H1 (cell line): ENCODE data around the gene LHCGR. TPM values are rescaled to one million over a fixed set of nuclear protein-coding genes. Genes with fewer than 3 reads are reported as not detected.

Source experiments
- CTCF ChIA-PET: fragments of 300-600 bp; sonication (Branson Sonifier 250); formaldehyde crosslinking; loops from one replicate; lab custom pipeline; 2021; ENCODE audit not compliant: partially characterized antibody; lab: Charles Lee
- POLR2A ChIA-PET: fragments of 300-600 bp; sonication (Branson Sonifier 250); formaldehyde crosslinking; loops from one replicate; lab custom pipeline; 2021; ENCODE audit warnings: inconsistent platforms; ENCODE audit not compliant: partially characterized antibody; lab: Charles Lee
- DNase-seq, 2 experiments: peaks; one replicate each; pipeline versions ENCODE4 v3.0.0 to v3.0.0-alpha.2; 2010 to 2022; ENCODE audit warnings: low spot score in 2 of 2, low read depth in 1 of 2, mixed read lengths in 1 of 2
- FAIRE-seq: peaks from 2 replicates; lab custom pipeline; 2011; peaks lifted over from hg19 to GRCh38; lab: Jason Lieb, UNC
- H2AFZ ChIP-seq: 2 replicates; pipeline ENCODE4 v1.8.1; 2012; ENCODE audit warnings: low read length, inconsistent platforms
- H2AK5ac ChIP-seq: 2 replicates; pipeline ENCODE4 v1.6.1; 2013; ENCODE audit warnings: low read depth, low read length
- H2BK120ac ChIP-seq: replicated peaks from 2 replicates; pipeline ENCODE3; 2013; ENCODE audit warnings: low read depth, low read length, inconsistent platforms
- H2BK12ac ChIP-seq: 2 replicates; pipeline ENCODE4 v1.6.1; 2013; ENCODE audit warnings: low read depth, low read length
- H2BK15ac ChIP-seq: 2 replicates; pipeline ENCODE4 v1.6.1; 2013; ENCODE audit warnings: low read length
- H2BK20ac ChIP-seq: 2 replicates; pipeline ENCODE4 v1.6.1; 2013; ENCODE audit warnings: low read length
- H2BK5ac ChIP-seq: 2 replicates; pipeline ENCODE4 v1.6.1; 2013; ENCODE audit warnings: low read depth, low read length
- H3K14ac ChIP-seq: 2 replicates; pipeline ENCODE4 v1.6.1; 2013; ENCODE audit warnings: inconsistent platforms; ENCODE audit not compliant: insufficient read length
- H3K18ac ChIP-seq: 2 replicates; pipeline ENCODE4 v1.6.1; 2013; ENCODE audit warnings: low read length; ENCODE audit errors: extremely low read depth
- H3K23ac ChIP-seq: 2 replicates; pipeline ENCODE4 v1.6.1; 2013; ENCODE audit warnings: inconsistent platforms; ENCODE audit not compliant: insufficient read length
- H3K23me2 ChIP-seq: 2 replicates; pipeline ENCODE4 v1.6.1; 2013; ENCODE audit warnings: low read depth, low read length
- H3K27ac ChIP-seq: 2 replicates; pipeline ENCODE4 v1.6.1; 2011; ENCODE audit warnings: low read depth, low read length, inconsistent platforms
- H3K27me3 ChIP-seq, 4 experiments: replicated peaks in 1 of 4; 1 replicate in 1 of 4; 2 replicates in 3 of 4; pipeline versions ENCODE4 v1.6.1 to v1.8.1; 2011 to 2013; ENCODE audit warnings: low read length in 3 of 4, mild to moderate bottlenecking in 3 of 4, inconsistent platforms in 2 of 4, mixed read lengths in 2 of 4, moderate library complexity in 1 of 4; ENCODE audit not compliant: control insufficient read depth in 3 of 4, insufficient read depth in 3 of 4; ENCODE audit errors: extremely low read depth in 1 of 4
- H3K36me3 ChIP-seq, 4 experiments: 2 replicates each; pipeline versions ENCODE4 v1.6.1 to v1.8.1; 2011 to 2013; ENCODE audit warnings: mild to moderate bottlenecking in 4 of 4, low read length in 3 of 4, moderate library complexity in 2 of 4, control low read depth in 1 of 4, inconsistent platforms in 1 of 4; ENCODE audit not compliant: insufficient read depth in 4 of 4, control insufficient read depth in 2 of 4
- H3K4ac ChIP-seq: replicated peaks from 2 replicates; pipeline ENCODE3; 2013; ENCODE audit warnings: low read length, low read depth, mixed read lengths, inconsistent platforms; ENCODE audit not compliant: insufficient read length
- H3K4me1 ChIP-seq, 4 experiments: replicated peaks in 1 of 4; 1 replicate in 1 of 4; 2 replicates in 3 of 4; pipeline versions ENCODE4 v1.6.1 to v1.8.1; 2011 to 2013; ENCODE audit warnings: low read length in 3 of 4, inconsistent platforms in 2 of 4, mixed read lengths in 1 of 4; ENCODE audit not compliant: insufficient read depth in 4 of 4, control insufficient read depth in 3 of 4
- H3K4me2 ChIP-seq, 2 experiments: 2 replicates each; pipeline versions ENCODE4 v1.6.1 to v1.8.1; 2011 to 2013; ENCODE audit warnings: low read depth in 2 of 2, low read length in 2 of 2, control low read depth in 1 of 2, inconsistent platforms in 1 of 2, mild to moderate bottlenecking in 1 of 2; ENCODE audit not compliant: insufficient read depth in 1 of 2
- H3K4me3 ChIP-seq, 4 experiments: fragments of 200-600, 300-600 bp in 1 of 4; sonication (generic), shearing (Covaris generic), sonication (Bioruptor Twin) in 1 of 4; 2 replicates each; pipeline versions ENCODE4 v1.5.1 to v1.8.1; 2011 to 2016; ENCODE audit warnings: low read length in 4 of 4, low read depth in 3 of 4, control low read depth in 2 of 4, inconsistent platforms in 2 of 4, mild to moderate bottlenecking in 2 of 4, mixed read lengths in 1 of 4, moderate library complexity in 1 of 4; ENCODE audit not compliant: insufficient read depth in 2 of 4; ENCODE audit errors: extremely low read depth in 1 of 4
- H3K56ac ChIP-seq: replicated peaks from 2 replicates; pipeline ENCODE3; 2013; ENCODE audit warnings: low read depth, mild to moderate bottlenecking, mixed read lengths, low read length, inconsistent platforms; ENCODE audit not compliant: insufficient read length
- H3K79me1 ChIP-seq: 2 replicates; pipeline ENCODE4 v1.6.1; 2013; ENCODE audit warnings: low read depth, low read length, control low read depth
- H3K79me2 ChIP-seq, 2 experiments: 2 replicates each; pipeline versions ENCODE4 v1.6.1 to v1.8.1; 2012 to 2013; ENCODE audit warnings: low read length in 2 of 2, mild to moderate bottlenecking in 2 of 2, inconsistent platforms in 1 of 2; ENCODE audit not compliant: insufficient read depth in 2 of 2, control insufficient read depth in 1 of 2
- H3K9ac ChIP-seq, 4 experiments: replicated peaks in 1 of 4; 1 replicate in 1 of 4; 2 replicates in 3 of 4; pipeline versions ENCODE4 v1.6.1 to v1.8.1; 2011 to 2013; ENCODE audit warnings: low read depth in 3 of 4, low read length in 3 of 4, control low read depth in 2 of 4, mild to moderate bottlenecking in 2 of 4, moderate library complexity in 2 of 4, inconsistent platforms in 1 of 4; ENCODE audit errors: extremely low read depth in 1 of 4
- H3K9me3 ChIP-seq, 2 experiments: 2 replicates each; pipeline versions ENCODE4 v1.6.1 to v1.8.1; 2012 to 2013; ENCODE audit warnings: mild to moderate bottlenecking in 2 of 2, moderate library complexity in 2 of 2, control low read depth in 1 of 2, inconsistent platforms in 1 of 2, low read depth in 1 of 2, low read length in 1 of 2, mixed read lengths in 1 of 2; ENCODE audit not compliant: insufficient read depth in 2 of 2
- H4K20me1 ChIP-seq, 2 experiments: replicated peaks in 1 of 2; 2 replicates each; pipeline versions ENCODE3 to v1.8.1; 2011 to 2013; ENCODE audit warnings: inconsistent platforms in 2 of 2, low read length in 2 of 2, mild to moderate bottlenecking in 1 of 2; ENCODE audit not compliant: insufficient read depth in 2 of 2, control insufficient read depth in 1 of 2
- H4K5ac ChIP-seq: 2 replicates; pipeline ENCODE4 v1.6.1; 2013; ENCODE audit warnings: low read length, low read depth, mixed read lengths, inconsistent platforms; ENCODE audit not compliant: insufficient read length
- H4K8ac ChIP-seq: 2 replicates; pipeline ENCODE4 v1.8.0; 2013; ENCODE audit warnings: mild to moderate bottlenecking, moderate library complexity, low read length, inconsistent platforms; ENCODE audit not compliant: insufficient read depth; ENCODE audit errors: extremely low read depth
- H4K91ac ChIP-seq: replicated peaks from 2 replicates; pipeline ENCODE3; 2013; ENCODE audit warnings: low read length, mixed read lengths, inconsistent platforms; ENCODE audit not compliant: insufficient read length
- ATF3 ChIP-seq: IDR thresholded peaks from 2 replicates; pipeline ENCODE4 v1.6.1; 2011; ENCODE audit warnings: low read depth, mild to moderate bottlenecking, low read length; ENCODE audit not compliant: insufficient read depth
- BACH1 ChIP-seq: IDR thresholded peaks from 2 replicates; pipeline ENCODE4 v1.6.1; 2012; ENCODE audit warnings: low read length, improper control_type of control experiment
- CBX8 ChIP-seq: fragments of 300-800, 300-1000 bp; sonication (generic); IDR thresholded peaks from 2 replicates; pipeline ENCODE4 v1.7.1; 2016; ENCODE audit warnings: low read depth, low read length, borderline replicate concordance
- CEBPB ChIP-seq: IDR thresholded peaks from 2 replicates; pipeline ENCODE4 v1.6.1; 2012; ENCODE audit warnings: low read depth, low read length
- CHD1 ChIP-seq: IDR thresholded peaks from 2 replicates; pipeline ENCODE4 v1.6.1; 2012; ENCODE audit warnings: low read depth, low read length, improper control_type of control experiment
- NRF1 ChIP-seq: IDR thresholded peaks from 2 replicates; pipeline ENCODE4 v1.6.1; 2011; ENCODE audit warnings: mild to moderate bottlenecking, low read depth, low read length, improper control_type of control experiment
- POU5F1 ChIP-seq: IDR thresholded peaks from 2 replicates; pipeline ENCODE4 v1.6.1; 2011; ENCODE audit warnings: low read depth, mild to moderate bottlenecking, low read length, moderate library complexity
- RBBP5 ChIP-seq: IDR thresholded peaks from 2 replicates; pipeline ENCODE4 v1.7.1; 2012; ENCODE audit warnings: low read depth, mild to moderate bottlenecking, inconsistent platforms, low read length, moderate library complexity, borderline replicate concordance
- RXRA ChIP-seq: IDR thresholded peaks from 2 replicates; pipeline ENCODE4 v1.6.1; 2011; ENCODE audit warnings: low read depth, mild to moderate bottlenecking, low read length, moderate library complexity; ENCODE audit not compliant: insufficient read depth
- SIRT6 ChIP-seq: IDR thresholded peaks from one replicate; pipeline ENCODE4 v1.7.1; 2012; ENCODE audit warnings: low read length, inconsistent platforms
- SP1 ChIP-seq: IDR thresholded peaks from 2 replicates; pipeline ENCODE4 v1.6.1; 2011; ENCODE audit warnings: low read depth, low read length
- SUZ12 ChIP-seq: fragments of 200-600 bp; sonication (generic); IDR thresholded peaks from 2 replicates; pipeline ENCODE4 v1.6.1; 2012; ENCODE audit warnings: mild to moderate bottlenecking, inconsistent platforms, low read length, moderate library complexity, mixed read lengths
- USF2 ChIP-seq: IDR thresholded peaks from 2 replicates; pipeline ENCODE4 v1.6.1; 2011; ENCODE audit warnings: low read length, improper control_type of control experiment
- ZNF274 ChIP-seq: IDR thresholded peaks from 2 replicates; pipeline ENCODE4 v1.7.0; 2012; ENCODE audit warnings: low read length, borderline replicate concordance; ENCODE audit errors: extremely low read depth
- WGBS, 2 experiments: shearing (Covaris generic) in 1 of 2; methylation state at CpG; one replicate each; pipeline versions ENCODE4 v1.1.6 to v1.1.7; 2013 to 2015; ENCODE audit warnings: low lambda C conversion rate in 2 of 2, mixed read lengths in 2 of 2, inconsistent platforms in 1 of 2, low coverage in 1 of 2, missing lambda C conversion rate in 1 of 2; ENCODE audit not compliant: insufficient replicate concordance in 2 of 2, insufficient coverage in 1 of 2, insufficient read length in 1 of 2; ENCODE audit errors: extremely low coverage in 1 of 2, missing lambda C conversion rate in 1 of 2; 5-methylcytosine and 5-hydroxymethylcytosine counted together
- polyA plus RNA-seq, 7 experiments: library from polyadenylated mRNA; depleted of rRNA in 3 of 7; stranded (reverse) in 5 of 7; unstranded in 2 of 7; fragments of >200 nt in 5 of 7; fragments of 200-250 nt in 2 of 7; gene quantifications; 1 replicate in 5 of 7; 2 replicates in 1 of 7; 4 replicates in 1 of 7; pipeline versions ENCODE4 v1.2.1 to v1.2.3, GENCODE V29; 2011 to 2013; ENCODE audit warnings: missing spikeins in 2 of 7, mixed read lengths in 2 of 7
- total RNA-seq: library from RNA; stranded (reverse); fragmentation: NEBNext Ultra II Directional; extraction: Animal tissue kit (Norgen Biotek cat#: 25700); gene quantifications from 2 replicates; pipeline ENCODE4 v1.2.1, GENCODE V29; 2021

Gene LHCGR
- total and polyA plus RNA-seq, 2 of the 8 experiments (the other 6 are each of a cell fraction or from before 2014, with no cell fraction given): 0.30 to 0.73 TPM

- no peak overlapping the region for H2BK15ac ChIP-seq
- H2AFZ ChIP-seq: no peak overlapping the region
- no peak overlapping the region for H3K27ac ChIP-seq
- H4K91ac ChIP-seq: no peak overlapping the region
- no peak overlapping the region for H2BK12ac ChIP-seq
- no peak overlapping the region for H3K9ac ChIP-seq
- H4K8ac ChIP-seq: no peak overlapping the region
- no peak overlapping the region for H3K18ac ChIP-seq
- H3K56ac ChIP-seq: no peak overlapping the region
- CTCF ChIA-PET: interaction anchor here (0.7 to 1.0 kb wide), 3 partner anchors 11 to 19 kb away, joined by 3 to 4 read pairs (median 3); no protein-coding TSS in a partner anchor
- H3K9me3 ChIP-seq: no peaks in the 10 kb centered on the region
- H3K23ac ChIP-seq: no peak overlapping the region
- H3K4me3 ChIP-seq: no peak overlapping the region
- H3K79me2 ChIP-seq: no peaks in the 10 kb centered on the region
- H4K5ac ChIP-seq: no peak overlapping the region
- no peaks in the 10 kb centered on the region for H3K79me1 ChIP-seq
- no peaks in the 10 kb centered on the region for H3K23me2 ChIP-seq
- H2BK5ac ChIP-seq: no peak overlapping the region
- peaks cover 0 to 5% (median 0%) of the 10 kb centered on the region in 4 experiments; a peak in 1 of 7 replicates for H3K4me1 ChIP-seq
- DNase-seq: no peak
- no peak overlapping the region for H2AK5ac ChIP-seq
- H3K4ac ChIP-seq: no peak overlapping the region
- H3K27me3 ChIP-seq: no peaks in the 10 kb centered on the region
- H3K36me3 ChIP-seq: no peaks in the 10 kb centered on the region
- no peak overlapping the region for H3K14ac ChIP-seq
- H2BK120ac ChIP-seq: no peak overlapping the region
- no peak overlapping the region for H2BK20ac ChIP-seq
- 94% methylated on average over 1 of the region's 1 CpG; no CpG with 5 or more reads in 1 of the 2 experiments for WGBS, 2 experiments
- H4K20me1 ChIP-seq: no peaks in the 10 kb centered on the region
- POLR2A ChIA-PET: no interaction called here
- no peak overlapping the region for H3K4me2 ChIP-seq
- FAIRE-seq: no peak
- TF ChIP-seq NRF1: no peak
- no peak for TF ChIP-seq CBX8
- TF ChIP-seq ATF3: no peak
- TF ChIP-seq CEBPB: no peak
- no peak for TF ChIP-seq RXRA
- TF ChIP-seq SUZ12: no peak
- no peak for TF ChIP-seq SIRT6
- TF ChIP-seq CHD1: no peak
- TF ChIP-seq RBBP5: no peak
- TF ChIP-seq USF2: no peak
- TF ChIP-seq BACH1: no peak
- TF ChIP-seq POU5F1: no peak
- no peak for TF ChIP-seq SP1
- TF ChIP-seq ZNF274: no peak
Observed at GRCh38 chr2:48713647-48714046, 41.9 kb downstream of the LHCGR start.
